ENCODE data around the gene DSP.

The DSP gene

DNA sequence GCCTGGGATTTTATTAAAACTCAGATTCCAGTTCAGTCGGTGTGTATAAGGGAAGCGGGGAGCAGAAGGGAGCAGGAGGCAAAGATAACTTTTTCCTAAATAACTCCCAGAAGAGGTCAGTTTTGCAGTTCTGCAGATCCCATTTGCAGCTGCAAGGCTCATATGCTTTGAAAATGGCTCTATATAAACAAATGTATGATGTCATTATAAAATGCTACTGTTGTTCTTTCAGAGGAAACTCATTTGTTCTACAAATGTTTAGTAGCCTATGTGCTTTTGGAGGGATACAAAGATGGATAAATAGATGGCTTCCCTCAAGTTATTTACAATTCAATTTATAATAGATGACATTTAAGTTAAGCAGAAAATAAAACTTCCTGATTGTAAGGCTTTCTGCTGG, 29.2 kb upstream of the DSP start:
- no peak overlapping the region for H3K4me3 ChIP-seq (ENCODE audit: extremely low read depth, insufficient read depth, low read length, poor library complexity, severe bottlenecking)
- no peak overlapping the region for H3K27ac ChIP-seq (ENCODE audit: low read depth, low read length, severe bottlenecking)
- H3K4me1 ChIP-seq (ENCODE audit: control insufficient read depth, insufficient read depth, low read length, poor library complexity, severe bottlenecking), result no peaks in the 10 kb centered on the region
- no peaks in the 10 kb centered on the region for H3K9me3 ChIP-seq (ENCODE audit: control insufficient read depth, low read length)
- H3K36me3 ChIP-seq (ENCODE audit: control insufficient read depth, insufficient read depth, low read length), result no peaks in the 10 kb centered on the region
- 89 to 100% methylated on average over 2 of the region's 2 CpGs for WGBS, 2 experiments (ENCODE audit: insufficient coverage in 2 of 2)

- WGBS, 2 experiments (ENCODE audit: insufficient coverage in 2 of 2), result 86 to 87% methylated on average over 5 of the region's 5 CpGs
- H3K27ac ChIP-seq (ENCODE audit: low read depth, low read length, severe bottlenecking), result no peak overlapping the region
- no peaks in the 10 kb centered on the region for H3K9me3 ChIP-seq (ENCODE audit: control insufficient read depth, low read length)
- no peak overlapping the region for H3K4me3 ChIP-seq (ENCODE audit: extremely low read depth, insufficient read depth, low read length, poor library complexity, severe bottlenecking)
- no peaks in the 10 kb centered on the region for H3K4me1 ChIP-seq (ENCODE audit: control insufficient read depth, insufficient read depth, low read length, poor library complexity, severe bottlenecking)
- no peaks in the 10 kb centered on the region for H3K36me3 ChIP-seq (ENCODE audit: control insufficient read depth, insufficient read depth, low read length)
Measured at GRCh38 chr6:7513529-7513928, 27.9 kb upstream of the DSP start.

DNA sequence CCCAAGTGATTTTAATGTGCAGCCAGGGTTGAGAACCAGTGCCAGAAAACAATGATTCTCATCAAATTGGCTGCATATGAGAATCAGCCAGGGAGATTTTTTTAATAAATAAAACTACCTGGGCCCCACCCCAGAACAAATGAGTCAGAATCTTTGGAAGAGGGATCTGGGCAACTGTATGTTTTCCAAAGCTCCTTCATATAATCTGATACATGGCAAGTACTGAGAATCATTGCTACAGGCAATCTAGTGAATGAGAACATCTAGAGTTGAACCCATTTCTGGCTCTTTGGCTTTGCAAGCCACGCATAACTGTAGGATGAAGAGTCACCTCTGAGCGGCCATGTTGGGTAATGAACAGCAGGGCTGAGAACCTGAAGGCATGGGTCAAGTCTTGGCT, 26.1 kb upstream of the DSP start:
- Histone ChIP-seq H3K27ac (ENCODE audit: low read depth, low read length, severe bottlenecking) (no peak overlapping the region), H3K4me1 (ENCODE audit: control insufficient read depth, insufficient read depth, low read length, poor library complexity, severe bottlenecking) (no peaks in the 10 kb centered on the region), H3K4me3 (ENCODE audit: extremely low read depth, insufficient read depth, low read length, poor library complexity, severe bottlenecking) (no peak overlapping the region), H3K9me3 (ENCODE audit: control insufficient read depth, low read length) (no peaks in the 10 kb centered on the region), H3K36me3 (ENCODE audit: control insufficient read depth, insufficient read depth, low read length) (no peaks in the 10 kb centered on the region)
- WGBS, 2 experiments (ENCODE audit: insufficient coverage in 2 of 2), result 50 to 55% methylated on average over 2 of the region's 2 CpGs

DNA sequence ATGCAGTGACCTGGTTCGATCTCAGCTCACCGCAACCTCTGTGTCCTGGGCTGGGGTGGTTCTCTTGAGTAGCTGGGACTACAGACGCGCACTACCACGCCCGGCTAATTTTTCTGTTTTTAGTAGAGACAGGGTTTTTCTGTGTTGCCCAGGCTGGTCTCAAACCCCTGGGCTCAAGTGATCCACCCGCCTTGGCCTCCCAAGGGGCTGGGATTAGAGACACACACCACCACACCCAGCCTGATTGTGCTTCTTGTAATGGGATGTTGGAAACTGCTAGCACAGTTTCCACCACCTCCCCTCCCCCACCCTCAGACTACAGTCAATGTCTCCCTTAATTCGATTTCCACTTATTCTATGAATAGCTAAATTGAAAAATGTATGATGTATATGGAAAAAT, 22.6 kb upstream of the DSP start:
- no peaks in the 10 kb centered on the region for H3K4me1 ChIP-seq (ENCODE audit: control insufficient read depth, insufficient read depth, low read length, poor library complexity, severe bottlenecking)
- no peaks in the 10 kb centered on the region for H3K9me3 ChIP-seq (ENCODE audit: control insufficient read depth, low read length)
- 89 to 95% methylated on average over 4 to 6 of the region's 8 CpGs for WGBS, 2 experiments (ENCODE audit: insufficient coverage in 2 of 2)
- no peaks in the 10 kb centered on the region for H3K36me3 ChIP-seq (ENCODE audit: control insufficient read depth, insufficient read depth, low read length)
- no peak overlapping the region for H3K4me3 ChIP-seq (ENCODE audit: extremely low read depth, insufficient read depth, low read length, poor library complexity, severe bottlenecking)
- no peak overlapping the region for H3K27ac ChIP-seq (ENCODE audit: low read depth, low read length, severe bottlenecking)

DNA sequence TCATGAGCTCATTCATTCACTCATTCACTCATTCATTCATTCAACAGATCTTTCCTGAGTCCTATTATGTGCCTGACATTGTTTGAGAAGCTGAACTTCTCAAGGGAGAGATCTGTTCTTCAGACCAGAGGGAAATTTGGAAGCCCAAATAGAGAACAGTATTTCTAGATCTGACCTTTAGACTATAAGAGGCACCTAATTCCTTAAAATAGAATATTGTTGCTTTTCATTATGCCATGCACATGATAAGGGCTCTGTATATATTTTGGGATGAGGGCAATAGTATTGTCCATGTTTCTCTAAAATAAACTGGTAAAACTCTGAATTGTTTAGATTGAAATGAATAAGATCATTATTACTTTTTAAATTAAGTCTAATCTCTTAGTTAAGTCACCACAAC, 18.6 kb upstream of the DSP start:
- H3K4me3 ChIP-seq (ENCODE audit: extremely low read depth, insufficient read depth, low read length, poor library complexity, severe bottlenecking), result no peak overlapping the region
- no peaks in the 10 kb centered on the region for H3K9me3 ChIP-seq (ENCODE audit: control insufficient read depth, low read length)

GRCh38 chr6:7523922-7524321, 17.5 kb upstream of the DSP start:
- 60% methylated on average over 1 of the region's 2 CpGs; no CpG with 5 or more reads in 1 of the 2 experiments for WGBS, 2 experiments (ENCODE audit: insufficient coverage in 2 of 2)
- Histone ChIP-seq H3K4me3 (ENCODE audit: extremely low read depth, insufficient read depth, low read length, poor library complexity, severe bottlenecking) (no peak overlapping the region), H3K9me3 (ENCODE audit: control insufficient read depth, low read length) (no peaks in the 10 kb centered on the region), H3K36me3 (ENCODE audit: control insufficient read depth, insufficient read depth, low read length) (no peaks in the 10 kb centered on the region), H3K4me1 (ENCODE audit: control insufficient read depth, insufficient read depth, low read length, poor library complexity, severe bottlenecking) (no peaks in the 10 kb centered on the region), H3K27ac (ENCODE audit: low read depth, low read length, severe bottlenecking) (no peak overlapping the region)

More for the DNA sequence above, 18.6 kb upstream of the DSP start:
- no peaks in the 10 kb centered on the region for H3K36me3 ChIP-seq (ENCODE audit: control insufficient read depth, insufficient read depth, low read length)
- no peaks in the 10 kb centered on the region for H3K4me1 ChIP-seq (ENCODE audit: control insufficient read depth, insufficient read depth, low read length, poor library complexity, severe bottlenecking)
- H3K27ac ChIP-seq (ENCODE audit: low read depth, low read length, severe bottlenecking), result no peak overlapping the region

DNA sequence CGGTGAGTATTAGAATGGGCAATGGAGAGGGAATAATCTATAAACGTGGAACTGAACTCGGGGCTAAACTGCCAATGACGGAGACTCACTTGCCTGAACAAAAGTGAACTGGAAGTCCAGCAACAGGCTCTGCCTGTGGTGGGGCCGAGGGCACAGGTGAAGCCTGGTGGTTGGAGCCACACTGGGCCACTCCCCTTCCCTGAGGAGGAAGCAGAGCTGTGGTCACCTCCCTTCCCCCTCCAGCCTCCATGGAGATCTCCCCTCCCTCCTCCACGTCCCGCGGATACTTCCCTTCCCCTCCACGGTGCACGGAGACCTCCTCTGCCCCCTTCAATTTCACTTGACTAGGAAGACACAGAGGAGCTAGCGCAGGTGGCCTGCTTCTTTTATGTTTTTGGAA, 14.7 kb upstream of the DSP start:
- H3K36me3 ChIP-seq (ENCODE audit: control insufficient read depth, insufficient read depth, low read length), result no peaks in the 10 kb centered on the region
- H3K4me3 ChIP-seq (ENCODE audit: extremely low read depth, insufficient read depth, low read length, poor library complexity, severe bottlenecking), result no peak overlapping the region
- WGBS, 2 experiments (ENCODE audit: insufficient coverage in 2 of 2), result 67 to 73% methylated on average over 7 to 8 of the region's 11 CpGs
- H3K9me3 ChIP-seq (ENCODE audit: control insufficient read depth, low read length), result no peaks in the 10 kb centered on the region
- no peaks in the 10 kb centered on the region for H3K4me1 ChIP-seq (ENCODE audit: control insufficient read depth, insufficient read depth, low read length, poor library complexity, severe bottlenecking)
- H3K27ac ChIP-seq (ENCODE audit: low read depth, low read length, severe bottlenecking), result no peak overlapping the region

DNA sequence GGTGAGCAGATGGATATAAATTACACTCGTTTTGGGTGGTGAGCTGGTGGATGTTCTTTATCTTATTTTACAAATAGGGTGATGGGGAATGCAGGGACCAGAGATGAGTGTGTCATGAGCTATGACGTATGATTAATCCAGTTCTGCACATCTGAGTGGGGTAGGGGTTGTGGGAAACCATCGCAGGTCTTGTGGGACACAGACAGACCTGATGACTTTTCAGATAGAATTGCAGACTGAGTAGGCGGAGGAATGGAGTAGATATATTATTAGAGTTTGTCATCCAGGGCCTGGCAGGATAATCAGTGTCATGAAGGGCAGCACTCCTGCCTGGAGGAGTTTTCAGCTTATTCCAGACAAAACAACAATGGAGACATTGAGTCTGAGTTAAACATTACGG, 12.9 kb upstream of the DSP start:
- 83 to 93% methylated on average over 3 of the region's 5 CpGs for WGBS, 2 experiments (ENCODE audit: insufficient coverage in 2 of 2)
- no peaks in the 10 kb centered on the region for H3K9me3 ChIP-seq (ENCODE audit: control insufficient read depth, low read length)
- H3K36me3 ChIP-seq (ENCODE audit: control insufficient read depth, insufficient read depth, low read length), result no peaks in the 10 kb centered on the region
- no peak overlapping the region for H3K4me3 ChIP-seq (ENCODE audit: extremely low read depth, insufficient read depth, low read length, poor library complexity, severe bottlenecking)
- H3K27ac ChIP-seq (ENCODE audit: low read depth, low read length, severe bottlenecking), result no peak overlapping the region
- no peaks in the 10 kb centered on the region for H3K4me1 ChIP-seq (ENCODE audit: control insufficient read depth, insufficient read depth, low read length, poor library complexity, severe bottlenecking)

- Histone ChIP-seq H3K27ac (ENCODE audit: low read depth, low read length, severe bottlenecking) (no peak overlapping the region), H3K4me1 (ENCODE audit: control insufficient read depth, insufficient read depth, low read length, poor library complexity, severe bottlenecking) (no peaks in the 10 kb centered on the region), H3K36me3 (ENCODE audit: control insufficient read depth, insufficient read depth, low read length) (no peaks in the 10 kb centered on the region), H3K4me3 (ENCODE audit: extremely low read depth, insufficient read depth, low read length, poor library complexity, severe bottlenecking) (no peak overlapping the region), H3K9me3 (ENCODE audit: control insufficient read depth, low read length) (no peaks in the 10 kb centered on the region)
- 81 to 88% methylated on average over 3 to 4 of the region's 6 CpGs for WGBS, 2 experiments (ENCODE audit: insufficient coverage in 2 of 2)
Measured at GRCh38 chr6:7529141-7529540, 12.3 kb upstream of the DSP start.

- Histone ChIP-seq H3K4me3 (ENCODE audit: extremely low read depth, insufficient read depth, low read length, poor library complexity, severe bottlenecking) (no peak overlapping the region), H3K9me3 (ENCODE audit: control insufficient read depth, low read length) (no peaks in the 10 kb centered on the region)
- WGBS, 2 experiments (ENCODE audit: insufficient coverage in 2 of 2), result 80 to 85% methylated on average over 1 to 5 of the region's 6 CpGs
Measured at GRCh38 chr6:7532232-7532631, 9.2 kb upstream of the DSP start.

GRCh38 chr6:7532821-7533220, 8.7 kb upstream of the DSP start:
- Histone ChIP-seq H3K4me3 (ENCODE audit: extremely low read depth, insufficient read depth, low read length, poor library complexity, severe bottlenecking) (no peak overlapping the region), H3K4me1 (ENCODE audit: control insufficient read depth, insufficient read depth, low read length, poor library complexity, severe bottlenecking) (no peaks in the 10 kb centered on the region), H3K9me3 (ENCODE audit: control insufficient read depth, low read length) (no peaks in the 10 kb centered on the region), H3K36me3 (ENCODE audit: control insufficient read depth, insufficient read depth, low read length) (no peaks in the 10 kb centered on the region), H3K27ac (ENCODE audit: low read depth, low read length, severe bottlenecking) (no peak overlapping the region)
- WGBS, 2 experiments (ENCODE audit: insufficient coverage in 2 of 2), result 51 to 57% methylated on average over 6 to 8 of the region's 8 CpGs

More at GRCh38 chr6:7532232-7532631, 9.2 kb upstream of the DSP start:
- Histone ChIP-seq H3K36me3 (ENCODE audit: control insufficient read depth, insufficient read depth, low read length) (no peaks in the 10 kb centered on the region), H3K4me1 (ENCODE audit: control insufficient read depth, insufficient read depth, low read length, poor library complexity, severe bottlenecking) (no peaks in the 10 kb centered on the region), H3K27ac (ENCODE audit: low read depth, low read length, severe bottlenecking) (no peak overlapping the region)

DNA sequence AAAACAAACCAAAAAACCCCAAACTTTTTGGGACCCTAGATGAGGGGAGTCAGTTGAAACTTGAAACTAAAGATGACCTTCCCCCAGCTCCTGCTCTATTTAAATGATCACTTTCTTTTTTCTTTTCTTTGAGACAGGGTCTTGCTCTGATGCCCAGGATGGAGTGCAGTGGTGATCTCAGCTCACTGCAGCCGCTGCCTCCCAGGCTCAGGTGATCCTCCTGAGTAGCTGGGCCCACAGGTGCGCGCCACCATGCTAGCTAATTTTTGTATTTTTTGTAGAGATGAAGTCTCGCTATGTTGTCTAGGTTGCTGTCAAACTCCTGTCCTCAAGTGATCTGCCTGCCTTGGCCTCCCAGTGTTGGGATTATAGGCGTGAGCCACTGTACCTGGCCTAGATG, 7.3 kb upstream of the DSP start:
- Histone ChIP-seq H3K27ac (ENCODE audit: low read depth, low read length, severe bottlenecking) (no peak overlapping the region), H3K9me3 (ENCODE audit: control insufficient read depth, low read length) (no peaks in the 10 kb centered on the region), H3K36me3 (ENCODE audit: control insufficient read depth, insufficient read depth, low read length) (no peaks in the 10 kb centered on the region), H3K4me3 (ENCODE audit: extremely low read depth, insufficient read depth, low read length, poor library complexity, severe bottlenecking) (no peak overlapping the region), H3K4me1 (ENCODE audit: control insufficient read depth, insufficient read depth, low read length, poor library complexity, severe bottlenecking) (no peaks in the 10 kb centered on the region)
- 96 to 97% methylated on average over 5 of the region's 5 CpGs for WGBS, 2 experiments (ENCODE audit: insufficient coverage in 2 of 2)
